CD1c-positive myeloid dendritic cell (primary cell): ENCODE measurements around the gene PAGE2.
"Not testable (repeated sequence)": the region's sequence is repeated elsewhere in the genome, so short reads cannot be mapped to it uniquely, and the experiment has no call there.

Source experiments
- DNase-seq: peaks from one replicate; pipeline ENCODE4 v3.0.0-alpha.2; 2016; ENCODE audit errors: extremely low spot score

Gene PAGE2, protein sequence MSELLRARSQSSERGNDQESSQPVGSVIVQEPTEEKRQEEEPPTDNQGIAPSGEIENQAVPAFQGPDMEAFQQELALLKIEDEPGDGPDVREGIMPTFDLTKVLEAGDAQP

DNA sequence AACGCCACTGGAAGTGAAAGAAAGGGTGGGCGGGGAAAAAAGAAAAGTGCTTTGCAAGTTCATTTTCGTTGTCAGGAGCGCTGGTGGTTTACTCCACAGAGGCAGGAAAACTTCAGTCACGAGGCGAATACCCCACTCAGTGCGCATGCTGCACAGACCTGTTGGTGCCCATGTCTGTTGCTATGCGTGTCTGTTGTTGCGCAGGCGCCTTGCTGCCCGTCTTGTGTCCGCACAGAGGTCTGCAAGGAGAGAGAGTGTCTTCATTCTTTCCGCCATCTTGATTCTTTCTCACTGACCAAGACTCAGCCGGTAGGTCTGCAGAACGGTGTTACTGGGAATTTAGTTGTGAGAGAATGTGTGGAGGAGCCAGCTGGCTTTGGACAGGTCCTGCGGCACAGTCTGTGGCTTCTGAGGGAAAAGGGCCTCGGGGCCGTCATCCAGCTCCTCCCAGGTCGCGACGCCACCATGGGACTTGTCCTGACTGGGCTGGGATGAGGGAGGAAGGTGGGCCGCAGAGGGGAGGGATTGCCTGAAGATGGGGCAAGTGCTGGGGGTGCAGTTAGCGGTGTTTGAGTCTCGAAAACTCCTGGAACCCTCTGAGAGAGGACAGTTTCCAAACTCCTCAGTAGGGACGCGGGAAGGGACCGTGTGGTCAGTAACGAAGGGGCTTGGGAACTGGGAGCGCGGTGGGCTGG, at the start of gene PAGE2:
PAGE2 (plus strand) TSS at position 224 of the 695 bp plus-strand sequence. CDS start 1,003 bp downstream, outside the sequence.
- no peak for DNase-seq

GRCh38 chrX:55039471-55039870, 49.3 kb upstream of the PAGE2 start:
- no peak for DNase-seq

DNA sequence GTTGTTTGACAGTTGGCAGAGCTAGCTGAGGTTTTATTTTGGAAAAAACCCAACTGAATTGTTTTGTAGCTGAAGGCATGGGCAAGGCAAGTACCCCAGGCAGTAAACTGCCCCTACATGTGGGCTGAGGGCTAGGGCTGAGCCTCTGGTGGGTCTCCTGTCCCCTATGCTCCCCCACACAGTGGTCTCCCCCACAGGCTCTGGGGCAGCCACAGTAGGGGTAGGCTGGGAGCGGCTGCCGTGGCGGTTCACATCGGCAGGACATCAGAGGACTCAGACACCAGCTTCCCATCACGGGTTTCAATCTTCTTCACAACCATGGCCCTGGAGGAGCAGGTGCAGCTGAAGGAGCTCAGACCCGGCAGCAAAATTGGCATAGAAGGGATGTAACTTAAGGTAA, 47.3 kb upstream of the PAGE2 start:
- no peak for DNase-seq

DNA sequence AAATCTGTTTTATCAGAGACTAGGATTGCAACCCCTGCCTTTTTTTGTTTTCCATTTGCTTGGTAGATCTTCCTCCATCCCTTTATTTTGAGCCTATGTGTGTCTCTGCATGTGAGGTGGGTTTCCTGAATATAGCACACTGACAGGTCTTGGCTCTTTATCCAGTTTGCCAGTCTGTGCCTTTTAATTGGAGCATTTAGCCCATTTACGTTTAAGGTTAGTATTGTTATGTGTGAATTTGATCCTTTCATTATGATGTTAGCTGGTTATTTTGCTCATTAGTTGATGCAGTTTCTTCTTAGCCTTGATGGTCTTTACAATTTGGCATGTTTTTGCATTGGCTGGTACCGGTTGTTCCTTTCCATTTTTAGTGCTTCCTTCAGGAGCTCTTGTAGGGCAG, 38.2 kb upstream of the PAGE2 start:
- not testable (repeated sequence) for DNase-seq

- peak; percentile 17 for DNase-seq
Measured at GRCh38 chrX:55056820-55057674, 31.8 kb upstream of the PAGE2 start.

- DNase-seq, result peak; percentile 41
Measured at GRCh38 chrX:55057675-55058249, 31.1 kb upstream of the PAGE2 start.

GRCh38 chrX:55067180-55067579, 21.6 kb upstream of the PAGE2 start:
- not testable (repeated sequence) for DNase-seq

DNA sequence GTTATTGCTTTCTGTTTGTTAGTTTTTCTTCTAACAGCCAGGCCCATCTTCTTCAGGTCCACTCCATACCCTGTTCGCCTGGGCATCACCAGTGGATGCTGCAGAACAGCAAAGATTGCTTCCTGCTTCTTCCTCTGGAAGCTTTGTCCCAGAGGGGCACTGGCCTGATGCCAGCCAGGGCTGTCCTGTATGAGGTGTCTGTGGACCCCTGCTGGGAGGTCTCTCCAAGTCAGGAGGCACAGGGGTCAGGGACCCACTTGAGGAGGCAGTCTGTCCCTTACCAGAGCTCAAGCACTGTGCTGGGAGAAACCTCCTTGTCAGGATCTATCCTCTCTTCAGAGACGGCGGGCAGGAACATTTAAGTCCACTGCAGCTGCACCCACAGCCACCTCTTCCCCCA, 16.5 kb upstream of the PAGE2 start:
- no peak for DNase-seq

DNA sequence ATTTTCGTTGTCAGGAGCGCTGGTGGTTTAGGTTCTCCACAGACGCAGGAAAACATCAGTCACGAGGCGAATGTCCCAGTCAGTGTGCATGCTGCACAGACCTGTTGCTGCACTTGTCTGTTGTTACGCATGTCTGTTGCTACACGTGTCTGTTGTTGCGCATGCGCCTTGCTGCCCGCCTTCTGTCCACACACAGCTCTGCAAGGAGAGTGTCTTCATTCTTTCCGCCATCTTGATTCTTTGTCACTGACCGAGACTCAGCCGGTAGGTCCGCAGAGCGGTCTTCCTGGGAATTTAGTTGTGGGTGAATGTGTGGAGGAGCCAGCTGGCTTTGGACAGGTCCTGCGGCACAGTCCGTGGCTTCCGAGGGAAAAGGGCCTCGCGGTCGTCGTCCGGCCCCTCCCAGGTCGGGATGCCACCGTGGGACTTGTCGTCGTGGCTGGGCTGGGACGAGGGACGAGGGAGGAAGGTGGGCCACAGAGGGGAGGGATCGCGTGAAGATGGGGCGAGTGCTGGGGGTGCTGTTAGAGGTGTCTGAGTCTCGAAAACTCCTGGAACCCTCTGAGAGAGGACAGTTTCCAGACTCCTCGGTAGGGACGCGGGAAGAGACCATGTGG, 13.9 kb upstream of the PAGE2 start, which contains the start of gene PAGE2B:
PAGE2B (plus strand) TSS at position 180 of the 617 bp plus-strand sequence. CDS start 1,012 bp downstream, outside the sequence.
- no peak for DNase-seq

- DNase-seq, result no peak
Measured at GRCh38 chrX:55098691-55099090, 9.9 kb downstream of the PAGE2 start.

- DNase-seq, result no peak
Measured at GRCh38 chrX:55099162-55099561, 10.3 kb downstream of the PAGE2 start.

- no peak for DNase-seq
Measured at GRCh38 chrX:55102754-55103153, 13.9 kb downstream of the PAGE2 start.

- DNase-seq, result no peak
Measured at GRCh38 chrX:55107262-55107661, 18.4 kb downstream of the PAGE2 start.

- DNase-seq, result no peak
Measured at GRCh38 chrX:55107911-55108310, 19.1 kb downstream of the PAGE2 start.

- DNase-seq, result no peak
Measured at GRCh38 chrX:55109306-55109705, 20.5 kb downstream of the PAGE2 start.

GRCh38 chrX:55111578-55112254, 22.9 kb downstream of the PAGE2 start:
- DNase-seq, result no peak

DNA sequence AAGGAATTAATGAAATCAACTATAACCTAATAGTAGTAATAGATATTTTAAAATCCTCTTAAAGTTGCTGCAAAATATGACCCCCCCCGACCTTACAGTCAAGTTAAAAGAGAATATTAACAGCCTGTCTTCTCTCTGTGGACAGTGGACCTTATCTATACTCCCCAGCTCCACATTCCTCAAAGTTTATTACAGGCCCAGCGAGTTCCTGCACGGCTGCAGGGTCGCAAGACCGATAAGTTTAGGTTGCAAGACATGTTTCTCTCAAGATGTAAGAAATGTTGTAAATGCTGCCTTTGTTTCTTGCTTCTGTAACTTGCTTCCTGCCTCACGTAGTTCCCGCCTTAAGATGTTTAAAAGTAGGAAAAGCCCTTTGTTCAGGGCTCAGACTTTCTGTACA, 27.8 kb downstream of the PAGE2 start:
- DNase-seq, result not testable (repeated sequence)

DNA sequence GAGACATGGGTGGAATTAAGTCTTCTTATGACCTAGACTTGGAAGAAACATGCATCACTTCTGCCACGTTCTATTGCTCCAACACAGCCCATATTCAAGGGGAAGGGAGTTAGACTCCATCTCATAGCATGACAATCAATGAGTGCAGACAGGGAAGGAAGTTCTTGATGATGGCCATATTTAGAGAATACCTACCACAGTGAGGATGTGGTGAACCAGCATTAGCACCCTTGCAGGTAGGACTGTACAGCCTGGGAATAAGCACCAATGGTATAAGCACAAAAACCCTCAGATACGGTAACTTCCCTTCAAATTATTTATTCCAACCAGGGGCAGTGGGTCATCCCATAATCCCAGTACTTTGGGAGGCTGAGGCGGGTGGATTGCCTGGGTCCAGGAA, 29.8 kb downstream of the PAGE2 start:
- DNase-seq, result no peak

DNA sequence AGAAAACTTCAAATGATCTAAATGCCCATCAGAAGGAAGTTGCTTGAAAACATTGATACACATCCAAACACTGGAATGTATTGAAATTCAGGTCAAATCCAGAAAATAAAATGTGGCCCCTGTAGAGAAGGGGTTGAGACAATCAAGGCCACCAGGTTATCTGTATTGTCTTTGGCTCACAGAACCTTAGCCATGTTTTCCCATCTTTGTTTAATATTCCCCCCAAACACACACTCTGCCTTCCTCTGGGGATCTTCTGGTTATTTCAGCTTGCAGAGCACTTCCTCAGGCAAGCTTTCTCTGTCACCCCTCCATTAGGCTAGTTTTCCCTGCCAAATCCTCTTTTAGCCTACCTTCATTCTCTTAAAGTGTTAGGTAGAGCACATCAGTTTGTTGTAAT, 30.5 kb downstream of the PAGE2 start:
- no peak for DNase-seq

DNA sequence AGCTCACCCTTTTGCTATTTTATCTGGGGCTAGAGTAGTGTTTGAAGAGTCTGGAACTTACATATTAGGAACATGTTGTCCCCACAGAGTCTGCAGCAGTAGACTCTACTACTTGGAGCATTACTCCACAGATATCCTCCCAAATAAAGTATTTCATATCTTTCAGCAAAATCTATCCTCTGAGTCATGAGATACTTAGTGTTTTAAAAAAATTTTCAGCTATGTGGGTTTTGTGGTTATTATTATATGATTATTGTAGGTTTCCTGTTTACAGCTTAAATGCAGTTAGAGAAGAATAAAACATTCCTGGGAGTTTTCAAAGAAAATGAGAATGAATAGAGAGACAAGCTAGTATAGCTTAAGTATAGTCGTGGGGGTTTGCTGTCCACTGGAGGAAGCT, 30.9 kb downstream of the PAGE2 start:
- DNase-seq, result no peak

- no peak for DNase-seq
Measured at GRCh38 chrX:55120761-55121358, 32.0 kb downstream of the PAGE2 start.
